Esophagus muscularis mucosa (tissue), 4 donors: ENCODE data around the gene ITPR3. TPM values are rescaled to one million over a fixed set of nuclear protein-coding genes. Genes with fewer than 3 reads are reported as not detected.

Experiments
- DNase-seq: peaks from one replicate; pipeline ENCODE4 v3.0.0-alpha.2; 2017; ENCODE audit errors: extremely low spot score
- H3K27ac ChIP-seq, 4 donors: fragments of 200-600 bp; sonication (generic); replicated peaks in 1 of 4; 1 replicate in 3 of 4; 2 replicates in 1 of 4; pipeline ENCODE4 v1.5.1; 2016 to 2019; ENCODE audit warnings: mild to moderate bottlenecking in 1 of 4
- H3K27me3 ChIP-seq, 4 donors: fragments of 200-600 bp; sonication (generic); one replicate each; pipeline versions ENCODE4 v1.5.1 to v1.6.0; 2016 to 2019
- H3K36me3 ChIP-seq, 4 donors: fragments of 200-600 bp; sonication (generic); one replicate each; pipeline ENCODE4 v1.5.1; 2016 to 2019
- H3K4me1 ChIP-seq, 4 donors: fragments of 200-600 bp; sonication (generic); one replicate each; pipeline ENCODE4 v1.5.1; 2016 to 2019
- H3K4me3 ChIP-seq, 4 donors: fragments of 200-600 bp; sonication (generic); 1 replicate in 2 of 4; 2 replicates in 2 of 4; pipeline ENCODE4 v1.5.1; 2016 to 2019; ENCODE audit warnings: mild to moderate bottlenecking in 4 of 4, moderate library complexity in 1 of 4
- H3K9me3 ChIP-seq, 4 donors: fragments of 200-600 bp; sonication (generic); 1 replicate in 3 of 4; 2 replicates in 1 of 4; pipeline ENCODE4 v1.5.1; 2016 to 2019
- EP300 ChIP-seq: sonication (generic); formaldehyde crosslinking; IDR thresholded peaks from one replicate; pipeline ENCODE4 v1.6.1; 2017; ENCODE audit warnings: antibody characterized with exemption
- POLR2A ChIP-seq: fragments of 450-650 bp; IDR thresholded peaks from one replicate; pipeline ENCODE4 v1.6.1; 2017; ENCODE audit warnings: antibody characterized with exemption, moderate library complexity, mild to moderate bottlenecking, low read depth
- POLR2AphosphoS5 ChIP-seq, 2 donors: sonication (generic); formaldehyde crosslinking; IDR thresholded peaks; one replicate each; pipeline ENCODE4 v1.6.1; 2017; ENCODE audit warnings: antibody characterized with exemption in 2 of 2
- WGBS: methylation state at CpG from one replicate; pipeline ENCODE4 v1.1.5; 2018; 5-methylcytosine and 5-hydroxymethylcytosine counted together
- intact Hi-C: fragments of 100-400 bp; cut with DNase I; formaldehyde crosslinking; loops from one replicate; pipeline ENCODE4 v1.15.1; 2023
- total RNA-seq, 4 donors: library from RNA; depleted of rRNA; stranded (reverse); fragments of >200 nt; gene quantifications; one replicate each; pipeline versions ENCODE4 v1.1.0 to v1.2.1, GENCODE V29; 2016
- TF ChIP-seq, protein P1 (sequence below), 3 experiments: fragments of 200-600 bp in 2 of 3; fragments of 450-650 bp in 1 of 3; sonication (generic) in 2 of 3; IDR thresholded peaks; one replicate each; pipeline ENCODE4 v1.5.1; 2017 to 2019; ENCODE audit warnings: antibody characterized with exemption in 3 of 3, mild to moderate bottlenecking in 2 of 3, moderate library complexity in 1 of 3

The ITPR3 gene
- total RNA-seq, 4 donors from 2014 or later = 12.1 to 24.9 (median 20.5) TPM

DNA sequence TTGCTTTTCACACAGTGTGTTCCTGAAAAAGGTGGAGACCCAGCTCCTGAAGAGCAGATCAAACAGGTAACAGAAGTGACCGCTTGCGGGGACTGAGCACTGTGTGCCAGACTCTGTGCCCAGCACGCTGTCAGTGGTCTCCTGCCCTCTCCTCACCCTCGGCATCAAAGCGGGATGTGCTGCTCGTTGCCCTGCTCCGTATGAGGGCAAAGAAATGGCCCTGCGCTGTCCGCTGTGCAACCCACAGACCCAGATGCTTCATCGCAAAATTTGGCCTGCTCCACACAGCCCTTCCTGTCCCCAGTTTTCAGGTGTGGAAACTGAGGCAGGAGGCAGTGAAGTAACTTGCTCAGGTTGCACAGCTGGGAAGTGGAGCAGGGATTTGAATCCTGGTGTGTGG, 76.7 kb downstream of the ITPR3 start:
- WGBS = 93% methylated on average over 8 of the region's 10 CpGs
- H3K27me3 ChIP-seq = no peaks in the 10 kb centered on the region
- TF ChIP-seq EP300 (no peak), POLR2A (no peak), POLR2AphosphoS5 (IDR thresholded peaks at IDR 0.05) (no peak)
- TF ChIP-seq, protein P1, sequence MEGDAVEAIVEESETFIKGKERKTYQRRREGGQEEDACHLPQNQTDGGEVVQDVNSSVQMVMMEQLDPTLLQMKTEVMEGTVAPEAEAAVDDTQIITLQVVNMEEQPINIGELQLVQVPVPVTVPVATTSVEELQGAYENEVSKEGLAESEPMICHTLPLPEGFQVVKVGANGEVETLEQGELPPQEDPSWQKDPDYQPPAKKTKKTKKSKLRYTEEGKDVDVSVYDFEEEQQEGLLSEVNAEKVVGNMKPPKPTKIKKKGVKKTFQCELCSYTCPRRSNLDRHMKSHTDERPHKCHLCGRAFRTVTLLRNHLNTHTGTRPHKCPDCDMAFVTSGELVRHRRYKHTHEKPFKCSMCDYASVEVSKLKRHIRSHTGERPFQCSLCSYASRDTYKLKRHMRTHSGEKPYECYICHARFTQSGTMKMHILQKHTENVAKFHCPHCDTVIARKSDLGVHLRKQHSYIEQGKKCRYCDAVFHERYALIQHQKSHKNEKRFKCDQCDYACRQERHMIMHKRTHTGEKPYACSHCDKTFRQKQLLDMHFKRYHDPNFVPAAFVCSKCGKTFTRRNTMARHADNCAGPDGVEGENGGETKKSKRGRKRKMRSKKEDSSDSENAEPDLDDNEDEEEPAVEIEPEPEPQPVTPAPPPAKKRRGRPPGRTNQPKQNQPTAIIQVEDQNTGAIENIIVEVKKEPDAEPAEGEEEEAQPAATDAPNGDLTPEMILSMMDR (IDR thresholded peaks at IDR 0.05) = no peak
- intact Hi-C loops = no loop called here
- peak overlapping the region in 1 of 4 donors; percentile 60 for H3K27ac ChIP-seq
- peaks cover 9 to 67% (median 43%) of the 10 kb centered on the region in 4 donors for H3K36me3 ChIP-seq
- H3K4me1 ChIP-seq = peaks cover 57 to 66% (median 64%) of the 10 kb centered on the region in 4 donors
- DNase-seq = no peak
- no peak overlapping the region for H3K4me3 ChIP-seq
- no peaks in the 10 kb centered on the region for H3K9me3 ChIP-seq

- 89% methylated on average over 10 of the region's 10 CpGs for WGBS
- Histone ChIP-seq H3K27ac (no peak overlapping the region), H3K36me3 (peaks cover 4 to 60% (median 38%) of the 10 kb centered on the region in 4 donors), H3K9me3 (no peaks in the 10 kb centered on the region), H3K27me3 (no peaks in the 10 kb centered on the region), H3K4me1 (peaks cover 51 to 60% (median 58%) of the 10 kb centered on the region in 4 donors), H3K4me3 (no peak overlapping the region)
- intact Hi-C loops = no loop called here
- DNase-seq = no peak
- TF ChIP-seq POLR2AphosphoS5 (IDR thresholded peaks at IDR 0.05) (no peak), EP300 (no peak), POLR2A (no peak)
- TF ChIP-seq, protein P1 (IDR thresholded peaks at IDR 0.05) = no peak
These were observed 77.4 kb downstream of the ITPR3 start for GRCh38 chr6:33698494-33698893.

DNA sequence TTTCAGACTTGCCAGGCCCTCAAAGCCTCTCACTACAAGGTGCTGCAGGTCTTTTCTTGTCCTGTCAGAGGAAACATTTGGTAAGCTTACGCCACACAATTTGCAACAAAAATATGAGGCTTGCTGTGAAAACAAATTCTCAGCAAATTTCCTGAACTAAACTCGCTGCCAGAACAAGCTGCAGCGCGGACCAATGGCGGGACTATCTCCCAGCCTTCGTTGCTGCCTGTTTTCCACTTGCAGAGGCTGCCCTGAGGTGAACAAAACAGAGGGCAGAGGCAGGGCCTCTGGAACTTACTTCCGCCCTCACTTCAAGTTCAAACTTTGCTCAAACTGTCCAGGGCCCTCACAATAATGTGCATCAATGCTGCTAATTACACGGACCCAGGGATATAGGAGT, 78.0 kb downstream of the ITPR3 start:
- 80% methylated on average over 7 of the region's 8 CpGs for WGBS
- Histone ChIP-seq H3K4me1 (peaks cover 45 to 54% (median 52%) of the 10 kb centered on the region in 4 donors), H3K4me3 (no peak overlapping the region), H3K27me3 (no peaks in the 10 kb centered on the region), H3K9me3 (no peaks in the 10 kb centered on the region), H3K27ac (no peak overlapping the region), H3K36me3 (peaks cover 4 to 54% (median 33%) of the 10 kb centered on the region in 4 donors)
- no peak for DNase-seq
- TF ChIP-seq POLR2A (no peak), EP300 (no peak), POLR2AphosphoS5 (IDR thresholded peaks at IDR 0.05) (no peak)
- TF ChIP-seq, protein P1 (IDR thresholded peaks at IDR 0.05) = no peak
- intact Hi-C loops = no loop called here

DNA sequence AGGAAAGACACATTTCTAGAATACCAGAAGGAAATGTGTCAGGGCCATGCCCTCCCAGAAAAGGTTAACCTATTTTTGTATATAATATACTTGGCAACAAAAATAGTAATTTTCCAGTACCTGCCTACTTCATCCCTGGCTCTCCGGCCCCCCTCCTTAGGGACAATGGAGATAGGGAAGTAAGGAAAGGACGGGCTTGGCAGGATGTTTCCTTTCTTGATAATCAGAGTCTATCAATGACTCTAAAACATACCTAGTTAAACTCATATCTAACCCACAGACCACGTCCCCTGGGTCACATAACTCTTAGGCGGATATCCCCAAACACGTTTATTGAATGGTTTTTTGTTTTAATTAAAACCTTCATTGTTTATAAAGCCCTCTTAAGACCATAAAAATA, 78.6 kb downstream of the ITPR3 start:
- Histone ChIP-seq H3K9me3 (no peaks in the 10 kb centered on the region), H3K4me1 (peaks cover 39 to 48% (median 45%) of the 10 kb centered on the region in 4 donors), H3K27ac (no peak overlapping the region), H3K36me3 (peaks cover 4 to 48% (median 32%) of the 10 kb centered on the region in 4 donors), H3K27me3 (no peaks in the 10 kb centered on the region), H3K4me3 (no peak overlapping the region)
- 64% methylated on average over 5 of the region's 5 CpGs for WGBS
- intact Hi-C loops = loop anchor here (5.0 kb wide), 1 partner anchor 112 kb away; no protein-coding TSS in a partner anchor
- DNase-seq = no peak
- TF ChIP-seq POLR2A = no peak
- TF ChIP-seq EP300 = no peak
- TF ChIP-seq, protein P1 (IDR thresholded peaks at IDR 0.05) = no peak
- TF ChIP-seq POLR2AphosphoS5 (IDR thresholded peaks at IDR 0.05) = no peak
